ENCODE data around the gene TRDMT1.

TRDMT1 gene

GRCh38 chr10:17229016-17229716 lies 27.7 kb upstream of the TRDMT1 start:
- peak overlapping the region; percentile 64; the same call in 1 of the 2 replicates for H3K27ac ChIP-seq (ENCODE audit: low read depth, low read length)
- peak overlapping the region; percentile 90 for H3K4me2 ChIP-seq (ENCODE audit: low read length)
- H3K36me3 ChIP-seq (ENCODE audit: control insufficient read depth, low read length), result peaks cover 5% of the 10 kb centered on the region; the same call in 1 of the 2 replicates
- no peaks in the 10 kb centered on the region for H4K20me1 ChIP-seq (ENCODE audit: control insufficient read depth, insufficient read depth, low read depth, low read length)
- H3K79me2 ChIP-seq (ENCODE audit: control insufficient read depth, low read length), result peaks cover 2% of the 10 kb centered on the region; the same call in 1 of the 2 replicates
- TF ChIP-seq EZH2phosphoT487 (IDR thresholded peaks at IDR 0.05; ENCODE audit: borderline replicate concordance, low read length) (no peak), CTCF (IDR thresholded peaks at IDR 0.05; ENCODE audit: low read depth, low read length, poor library complexity, severe bottlenecking) (no peak)
- no peaks in the 10 kb centered on the region for H3K9me3 ChIP-seq (ENCODE audit: control insufficient read depth, insufficient read depth, low read length)
- peaks cover 7% of the 10 kb centered on the region for H3F3A ChIP-seq (ENCODE audit: control insufficient read depth, insufficient read depth)
- H3K9me2 ChIP-seq (replicated peaks; ENCODE audit: control insufficient read depth, low read length), result no peaks in the 10 kb centered on the region
- H3K4me3 ChIP-seq (ENCODE audit: low read length), result peak overlapping the region; percentile 84
- H3K4me1 ChIP-seq (ENCODE audit: control insufficient read depth, low read length), result peaks cover 33% of the 10 kb centered on the region
- H3K27me3 ChIP-seq (ENCODE audit: control insufficient read depth, low read length), result peaks cover 44% of the 10 kb centered on the region

GRCh38 chr10:17228091-17229015 lies 26.9 kb upstream of the TRDMT1 start, which contains the start of gene VIM:
Gene VIM (plus strand): TSS chr10:17228241. CDS start chr10:17229423, 1,182 bp downstream.
- Histone ChIP-seq H3K36me3 (ENCODE audit: control insufficient read depth, low read length) (peaks cover 5% of the 10 kb centered on the region; the same call in 1 of the 2 replicates), H3K27me3 (ENCODE audit: control insufficient read depth, low read length) (peaks cover 47% of the 10 kb centered on the region), H3K4me1 (ENCODE audit: control insufficient read depth, low read length) (peaks cover 33% of the 10 kb centered on the region), H4K20me1 (ENCODE audit: control insufficient read depth, insufficient read depth, low read depth, low read length) (no peaks in the 10 kb centered on the region), H3K9me3 (ENCODE audit: control insufficient read depth, insufficient read depth, low read length) (no peaks in the 10 kb centered on the region), H3F3A (ENCODE audit: control insufficient read depth, insufficient read depth) (peaks cover 7% of the 10 kb centered on the region), H3K79me2 (ENCODE audit: control insufficient read depth, low read length) (peaks cover 2% of the 10 kb centered on the region; the same call in 1 of the 2 replicates), H3K4me2 (ENCODE audit: low read length) (peak within 1 kb of the TSS; percentile 90), H3K9me2 (replicated peaks; ENCODE audit: control insufficient read depth, low read length) (no peaks in the 10 kb centered on the region), H3K27ac (ENCODE audit: low read depth, low read length) (peak within 1 kb of the TSS; percentile 43; the same call in 1 of the 2 replicates), H3K4me3 (ENCODE audit: low read length) (peak within 1 kb of the TSS; percentile 84)
- TF ChIP-seq CTCF (IDR thresholded peaks at IDR 0.05; ENCODE audit: low read depth, low read length, poor library complexity, severe bottlenecking), result no peak
- TF ChIP-seq EZH2phosphoT487 (IDR thresholded peaks at IDR 0.05; ENCODE audit: borderline replicate concordance, low read length), result peak; percentile 41; the same call in 1 of the 2 replicates

GRCh38 chr10:17227367-17228090 lies 26.1 kb upstream of the TRDMT1 start:
- peaks cover 2% of the 10 kb centered on the region; the same call in 1 of the 2 replicates for H3K79me2 ChIP-seq (ENCODE audit: control insufficient read depth, low read length)

More at GRCh38 chr10:17227367-17228090, 26.1 kb upstream of the TRDMT1 start:
- Histone ChIP-seq H3K36me3 (ENCODE audit: control insufficient read depth, low read length) (peaks cover 5% of the 10 kb centered on the region; the same call in 1 of the 2 replicates), H3K27me3 (ENCODE audit: control insufficient read depth, low read length) (peaks cover 46% of the 10 kb centered on the region), H3K4me2 (ENCODE audit: low read length) (peak overlapping the region; percentile 90), H3K4me1 (ENCODE audit: control insufficient read depth, low read length) (peaks cover 33% of the 10 kb centered on the region), H3K9me2 (replicated peaks; ENCODE audit: control insufficient read depth, low read length) (no peaks in the 10 kb centered on the region), H3F3A (ENCODE audit: control insufficient read depth, insufficient read depth) (peaks cover 7% of the 10 kb centered on the region), H3K4me3 (ENCODE audit: low read length) (peak overlapping the region; percentile 84), H4K20me1 (ENCODE audit: control insufficient read depth, insufficient read depth, low read depth, low read length) (no peaks in the 10 kb centered on the region), H3K27ac (ENCODE audit: low read depth, low read length) (peak overlapping the region; percentile 43; the same call in 1 of the 2 replicates), H3K9me3 (ENCODE audit: control insufficient read depth, insufficient read depth, low read length) (no peaks in the 10 kb centered on the region)
- TF ChIP-seq CTCF (IDR thresholded peaks at IDR 0.05; ENCODE audit: low read depth, low read length, poor library complexity, severe bottlenecking) (peak; percentile 54), EZH2phosphoT487 (IDR thresholded peaks at IDR 0.05; ENCODE audit: borderline replicate concordance, low read length) (no peak)

All from DOHH2 (cell line).